Ascending aorta (tissue), 2 donors: ENCODE data around the gene LRIG2. TPM values are rescaled to one million over a fixed set of nuclear protein-coding genes. Genes with fewer than 3 reads are reported as not detected.

Experiments
- DNase-seq, 2 donors: peaks; one replicate each; pipeline ENCODE4 v3.0.0-alpha.2; 2019; ENCODE audit warnings: low spot score in 2 of 2
- H3K27ac ChIP-seq, 2 donors: fragments of 200-600 bp; sonication (generic); one replicate each; pipeline ENCODE4 v1.5.1; 2016 to 2017; ENCODE audit warnings: mild to moderate bottlenecking in 1 of 2
- H3K27me3 ChIP-seq: fragments of 200-600 bp; sonication (generic); one replicate; pipeline ENCODE4 v1.5.1; 2017
- H3K36me3 ChIP-seq, 2 donors: fragments of 200-600 bp; sonication (generic); one replicate each; pipeline ENCODE4 v1.5.1; 2016
- H3K4me1 ChIP-seq, 2 donors: fragments of 200-600 bp; sonication (generic); one replicate each; pipeline ENCODE4 v1.5.1; 2016 to 2017; ENCODE audit warnings: mild to moderate bottlenecking in 1 of 2
- H3K4me3 ChIP-seq, 2 donors: fragments of 200-600 bp; sonication (generic); one replicate each; pipeline ENCODE4 v1.5.1; 2016 to 2017; ENCODE audit warnings: mild to moderate bottlenecking in 1 of 2
- H3K9me3 ChIP-seq, 2 donors: fragments of 200-600 bp; sonication (generic); one replicate each; pipeline ENCODE4 v1.5.1; 2016
- intact Hi-C: fragments of 100-400 bp; cut with DNase I; formaldehyde crosslinking; loops from one replicate; pipeline ENCODE4 v1.15.1; 2023
- total RNA-seq: library from RNA; depleted of rRNA; stranded (reverse); fragments of >200 nt; gene quantifications from one replicate; pipeline ENCODE4 v1.1.0, GENCODE V29; 2016
- TF ChIP-seq, protein P1 (sequence below), 3 experiments: fragments of 200-600 bp in 2 of 3; fragments of 450-650 bp in 1 of 3; sonication (generic) in 2 of 3; IDR thresholded peaks; one replicate each; pipeline ENCODE4 v1.5.1; 2016 to 2019; ENCODE audit warnings: antibody characterized with exemption in 3 of 3, mild to moderate bottlenecking in 1 of 3, moderate library complexity in 1 of 3

LRIG2 gene
- total RNA-seq, 1 donor from 2014 or later, result 16.1 TPM

DNA sequence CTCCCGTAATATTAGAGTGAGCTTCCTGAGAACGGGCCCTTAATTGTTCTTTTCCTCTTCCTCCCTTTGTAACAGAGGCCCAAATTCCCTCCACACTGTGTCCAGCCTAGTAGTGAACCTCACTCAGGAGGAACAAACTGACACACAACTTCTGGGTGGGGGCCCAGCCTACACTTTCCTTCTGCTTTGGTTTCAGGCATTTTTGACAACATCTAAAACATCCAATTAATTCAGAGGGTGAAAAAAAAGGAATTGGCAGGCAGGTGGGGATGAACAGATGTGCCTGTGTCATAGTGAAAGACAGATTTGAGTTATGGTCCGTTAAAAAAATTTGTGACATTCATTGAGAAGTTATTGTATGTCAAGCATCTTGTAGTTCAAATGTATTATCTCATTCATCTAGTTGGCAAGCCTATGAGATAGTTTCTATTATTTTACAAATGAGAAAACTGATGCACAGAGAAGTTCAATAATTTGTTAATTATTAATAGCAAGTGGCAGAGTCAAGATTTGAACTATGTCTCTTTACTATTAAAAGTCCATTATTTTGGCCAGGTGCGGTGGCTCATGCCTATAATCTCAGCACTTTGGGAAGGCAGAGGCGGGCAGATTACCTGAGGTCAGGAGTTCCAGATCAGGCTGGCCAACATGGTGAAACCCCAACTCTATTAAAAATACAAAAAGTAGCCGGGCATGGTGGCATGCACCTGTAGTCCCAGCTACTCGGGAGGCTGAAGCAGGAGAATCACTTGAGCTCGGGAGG is 41.6 kb upstream of the LRIG2 start:
- TF ChIP-seq, protein P1, sequence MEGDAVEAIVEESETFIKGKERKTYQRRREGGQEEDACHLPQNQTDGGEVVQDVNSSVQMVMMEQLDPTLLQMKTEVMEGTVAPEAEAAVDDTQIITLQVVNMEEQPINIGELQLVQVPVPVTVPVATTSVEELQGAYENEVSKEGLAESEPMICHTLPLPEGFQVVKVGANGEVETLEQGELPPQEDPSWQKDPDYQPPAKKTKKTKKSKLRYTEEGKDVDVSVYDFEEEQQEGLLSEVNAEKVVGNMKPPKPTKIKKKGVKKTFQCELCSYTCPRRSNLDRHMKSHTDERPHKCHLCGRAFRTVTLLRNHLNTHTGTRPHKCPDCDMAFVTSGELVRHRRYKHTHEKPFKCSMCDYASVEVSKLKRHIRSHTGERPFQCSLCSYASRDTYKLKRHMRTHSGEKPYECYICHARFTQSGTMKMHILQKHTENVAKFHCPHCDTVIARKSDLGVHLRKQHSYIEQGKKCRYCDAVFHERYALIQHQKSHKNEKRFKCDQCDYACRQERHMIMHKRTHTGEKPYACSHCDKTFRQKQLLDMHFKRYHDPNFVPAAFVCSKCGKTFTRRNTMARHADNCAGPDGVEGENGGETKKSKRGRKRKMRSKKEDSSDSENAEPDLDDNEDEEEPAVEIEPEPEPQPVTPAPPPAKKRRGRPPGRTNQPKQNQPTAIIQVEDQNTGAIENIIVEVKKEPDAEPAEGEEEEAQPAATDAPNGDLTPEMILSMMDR (IDR thresholded peaks at IDR 0.05), result no peak

DNA sequence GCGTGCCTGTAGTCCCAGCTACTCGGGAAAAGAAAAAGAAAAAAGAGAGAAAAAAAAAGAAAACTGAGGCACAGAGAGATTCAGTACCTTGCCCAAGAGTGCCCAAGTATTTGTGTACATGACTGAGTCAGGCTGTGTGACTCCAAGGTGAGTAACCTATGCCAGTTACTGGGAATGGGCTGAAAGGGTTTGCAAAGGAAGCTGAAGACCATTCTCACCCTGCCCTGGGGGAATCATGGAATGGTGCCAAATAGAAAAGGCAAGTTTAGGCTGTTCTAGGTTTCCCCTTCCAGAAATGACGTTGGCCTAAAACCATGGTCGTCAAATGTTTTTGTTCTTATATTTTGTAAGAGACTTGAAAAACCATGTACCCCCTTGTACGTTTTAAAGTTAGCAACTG is 37.9 kb upstream of the LRIG2 start:
- TF ChIP-seq, protein P1 (IDR thresholded peaks at IDR 0.05), result no peak
- intact Hi-C loops, result no loop called here
- H3K4me1 ChIP-seq, result no peaks in the 10 kb centered on the region
- no peak overlapping the region for H3K4me3 ChIP-seq
- H3K27ac ChIP-seq, result no peak overlapping the region
- H3K9me3 ChIP-seq, result no peaks in the 10 kb centered on the region
- H3K36me3 ChIP-seq, result no peaks in the 10 kb centered on the region
- DNase-seq, result no peak
- no peaks in the 10 kb centered on the region for H3K27me3 ChIP-seq

More for the DNA sequence above, 41.6 kb upstream of the LRIG2 start:
- Histone ChIP-seq H3K4me3 (no peak overlapping the region), H3K27ac (no peak overlapping the region), H3K36me3 (no peaks in the 10 kb centered on the region), H3K4me1 (no peaks in the 10 kb centered on the region), H3K9me3 (no peaks in the 10 kb centered on the region), H3K27me3 (no peaks in the 10 kb centered on the region)
- intact Hi-C loops, result no loop called here
- no peak for DNase-seq

DNA sequence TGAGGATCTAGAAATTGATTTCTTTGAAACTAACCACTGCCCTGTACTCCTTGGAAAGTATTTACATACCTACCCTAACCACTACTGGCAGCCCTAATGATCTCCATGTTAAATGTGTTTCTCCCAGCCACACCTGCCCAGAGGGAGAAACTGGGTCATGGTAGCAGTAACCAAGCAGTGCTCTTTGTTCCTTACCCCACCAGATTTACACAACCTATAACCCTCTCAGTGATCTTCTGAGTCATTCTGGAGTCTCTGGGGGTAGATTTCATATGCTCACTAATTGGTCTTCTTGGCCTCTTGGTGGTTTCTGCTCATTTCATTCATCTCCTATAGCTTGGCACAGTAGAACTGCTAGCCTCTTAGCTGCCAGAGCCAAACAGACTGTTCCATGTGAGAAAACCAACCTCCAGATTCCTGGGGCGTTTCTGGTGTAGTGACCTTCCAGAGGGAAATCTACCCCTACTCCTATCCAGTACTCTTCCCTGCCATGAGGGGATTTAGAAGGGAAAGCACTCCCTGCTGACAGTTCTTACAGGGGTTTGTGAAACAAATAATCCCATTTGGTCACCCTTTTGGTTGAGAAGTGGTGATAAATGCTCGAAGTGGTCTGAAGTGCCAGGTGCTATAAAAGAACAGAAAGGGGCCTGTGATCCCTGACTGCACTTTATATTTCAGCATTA is 36.2 kb upstream of the LRIG2 start:
- H3K4me3 ChIP-seq, result no peak overlapping the region
- no peak overlapping the region for H3K27ac ChIP-seq
- H3K27me3 ChIP-seq, result no peaks in the 10 kb centered on the region
- TF ChIP-seq, protein P1 (IDR thresholded peaks at IDR 0.05), result no peak
- no peaks in the 10 kb centered on the region for H3K9me3 ChIP-seq
- no peaks in the 10 kb centered on the region for H3K4me1 ChIP-seq
- H3K36me3 ChIP-seq, result no peaks in the 10 kb centered on the region
- intact Hi-C loops, result no loop called here
- DNase-seq, result no peak

DNA sequence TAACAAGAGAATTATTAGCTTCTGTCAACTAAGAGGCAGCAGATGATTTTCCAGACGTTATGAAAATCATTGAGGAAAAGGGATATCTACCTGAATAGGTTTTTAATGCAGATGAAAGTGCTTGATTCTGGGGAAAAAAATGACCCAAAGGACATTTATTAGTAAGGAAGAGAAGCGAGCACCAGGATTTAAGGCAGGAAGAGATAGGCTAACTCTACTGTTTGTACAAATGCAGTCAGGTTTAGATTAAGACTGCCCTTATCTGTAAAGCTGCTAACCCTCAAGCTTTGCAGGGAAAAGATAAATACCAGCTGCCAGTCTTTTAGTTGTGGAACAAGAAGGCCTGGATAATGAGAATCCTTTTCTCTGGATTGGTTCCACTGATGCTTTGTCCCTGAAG is 33.0 kb upstream of the LRIG2 start:
- peaks cover 0 to 5% of the 10 kb centered on the region in 2 donors for H3K4me1 ChIP-seq
- H3K4me3 ChIP-seq, result no peak overlapping the region
- intact Hi-C loops, result loop anchor here (2.0 kb wide), 1 partner anchor 235 kb away; no protein-coding TSS in a partner anchor
- H3K9me3 ChIP-seq, result no peaks in the 10 kb centered on the region
- DNase-seq, result no peak
- TF ChIP-seq, protein P1 (IDR thresholded peaks at IDR 0.05), result no peak
- no peak overlapping the region for H3K27ac ChIP-seq
- no peaks in the 10 kb centered on the region for H3K36me3 ChIP-seq
- H3K27me3 ChIP-seq, result no peaks in the 10 kb centered on the region

DNA sequence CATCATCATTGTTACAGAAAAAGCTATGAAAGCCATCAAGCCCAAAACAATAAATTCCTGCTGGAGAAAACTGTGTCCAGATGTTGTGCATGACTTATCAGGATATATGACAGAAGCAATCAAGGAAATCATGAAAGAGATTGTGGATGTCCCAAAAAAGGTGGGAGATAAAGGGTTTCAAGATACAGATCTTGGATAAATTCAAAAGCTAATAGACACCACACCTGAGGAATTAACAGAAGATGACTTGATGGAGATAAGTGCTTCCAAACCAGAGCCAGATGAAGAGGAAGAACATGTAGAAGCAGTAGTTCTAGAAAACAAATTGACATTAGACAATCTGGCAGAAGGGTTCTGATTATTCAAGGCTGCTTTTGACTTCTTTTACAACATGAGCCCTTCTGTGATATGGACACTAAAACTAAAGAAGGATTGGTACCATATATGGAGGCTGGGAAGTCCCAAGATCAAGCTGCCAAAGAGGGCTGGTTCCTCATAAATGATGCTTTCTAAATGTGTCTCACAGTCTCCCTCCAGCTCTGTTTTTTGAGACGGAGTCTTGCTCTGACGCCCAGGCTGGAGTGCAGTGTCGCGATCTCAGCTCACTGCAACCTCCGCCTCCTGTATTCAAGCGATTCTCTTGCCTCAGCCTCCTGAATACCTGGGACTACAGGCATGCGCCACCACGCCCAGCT is 32.1 kb upstream of the LRIG2 start:
- Histone ChIP-seq H3K27ac (no peak overlapping the region), H3K4me1 (peaks cover 0 to 5% of the 10 kb centered on the region in 2 donors), H3K9me3 (no peaks in the 10 kb centered on the region), H3K27me3 (no peaks in the 10 kb centered on the region), H3K4me3 (no peak overlapping the region), H3K36me3 (no peaks in the 10 kb centered on the region)
- TF ChIP-seq, protein P1 (IDR thresholded peaks at IDR 0.05), result no peak
- DNase-seq, result no peak
- intact Hi-C loops, result loop anchor here (2.0 kb wide), 1 partner anchor 236 kb away; no protein-coding TSS in a partner anchor
